ENCODE measurements around the gene USP43.
"Not testable (repeated sequence)": the region's sequence is repeated elsewhere in the genome, so short reads cannot be mapped to it uniquely, and the experiment has no call there.

The USP43 gene

GRCh38 chr17:9628509-9628908 is 16.8 kb upstream of the USP43 start:
- no peak overlapping the region for H3K27ac ChIP-seq (ENCODE audit: low read depth, low read length)
- H3K36me3 ChIP-seq (ENCODE audit: control insufficient read depth in 5 of 5, insufficient read depth in 5 of 5, low read length in 5 of 5), result no peaks in the 10 kb centered on the region
- H3K4me1 ChIP-seq (ENCODE audit: control insufficient read depth in 5 of 5, insufficient read depth in 5 of 5, low read length in 5 of 5), result no peaks in the 10 kb centered on the region
- H3K9me3 ChIP-seq (ENCODE audit: control insufficient read depth in 5 of 5, low read length in 5 of 5), result peaks cover 4 to 15% (median 10%) of the 10 kb centered on the region in 5 donors
- no peak overlapping the region for H3K4me3 ChIP-seq (ENCODE audit: low read depth in 1 of 5, low read length in 5 of 5)
- H3K9ac ChIP-seq (ENCODE audit: low read length in 5 of 5), result no peak overlapping the region
- peaks cover 0 to 2% (median 0%) of the 10 kb centered on the region in 5 donors for H3K27me3 ChIP-seq (ENCODE audit: control insufficient read depth in 5 of 5, insufficient read depth in 4 of 5, low read length in 5 of 5)

- Histone ChIP-seq H3K4me1 (ENCODE audit: control insufficient read depth in 5 of 5, insufficient read depth in 5 of 5, low read length in 5 of 5) (no peaks in the 10 kb centered on the region), H3K27ac (ENCODE audit: low read depth, low read length) (no peak overlapping the region), H3K4me3 (ENCODE audit: low read depth in 1 of 5, low read length in 5 of 5) (no peak overlapping the region), H3K9me3 (ENCODE audit: control insufficient read depth in 5 of 5, low read length in 5 of 5) (no peaks in the 10 kb centered on the region), H3K36me3 (ENCODE audit: control insufficient read depth in 5 of 5, insufficient read depth in 5 of 5, low read length in 5 of 5) (no peaks in the 10 kb centered on the region), H3K9ac (ENCODE audit: low read length in 5 of 5) (no peak overlapping the region), H3K27me3 (ENCODE audit: control insufficient read depth in 5 of 5, insufficient read depth in 4 of 5, low read length in 5 of 5) (peaks cover 0 to 6% (median 3%) of the 10 kb centered on the region in 5 donors)
Observed at GRCh38 chr17:9632741-9633140, 12.6 kb upstream of the USP43 start.

GRCh38 chr17:9635340-9635739 is 10.0 kb upstream of the USP43 start:
- H3K4me3 ChIP-seq (ENCODE audit: low read depth in 1 of 5, low read length in 5 of 5), result no peak overlapping the region
- H3K9ac ChIP-seq (ENCODE audit: low read length in 5 of 5), result no peak overlapping the region
- H3K27ac ChIP-seq (ENCODE audit: low read depth, low read length), result no peak overlapping the region
- peaks cover 0 to under 1% (median 0%) of the 10 kb centered on the region in 5 donors for H3K9me3 ChIP-seq (ENCODE audit: control insufficient read depth in 5 of 5, low read length in 5 of 5)
- H3K4me1 ChIP-seq (ENCODE audit: control insufficient read depth in 5 of 5, insufficient read depth in 5 of 5, low read length in 5 of 5), result no peaks in the 10 kb centered on the region
- H3K36me3 ChIP-seq (ENCODE audit: control insufficient read depth in 5 of 5, insufficient read depth in 5 of 5, low read length in 5 of 5), result no peaks in the 10 kb centered on the region
- H3K27me3 ChIP-seq (ENCODE audit: control insufficient read depth in 5 of 5, insufficient read depth in 4 of 5, low read length in 5 of 5), result peaks cover 0 to 9% (median 3%) of the 10 kb centered on the region in 5 donors

GRCh38 chr17:9636501-9636900 is 8.8 kb upstream of the USP43 start:
- H3K36me3 ChIP-seq (ENCODE audit: control insufficient read depth in 5 of 5, insufficient read depth in 5 of 5, low read length in 5 of 5), result no peaks in the 10 kb centered on the region
- no peak overlapping the region for H3K4me3 ChIP-seq (ENCODE audit: low read depth in 1 of 5, low read length in 5 of 5)
- H3K27me3 ChIP-seq (ENCODE audit: control insufficient read depth in 5 of 5, insufficient read depth in 4 of 5, low read length in 5 of 5), result peaks cover 0 to 12% (median 3%) of the 10 kb centered on the region in 5 donors

GRCh38 chr17:9640388-9640787 is 4.9 kb upstream of the USP43 start:
- not testable (repeated sequence) for H3K36me3 ChIP-seq (ENCODE audit: control insufficient read depth in 5 of 5, insufficient read depth in 5 of 5, low read length in 5 of 5); H3K4me3 ChIP-seq (ENCODE audit: low read depth in 1 of 5, low read length in 5 of 5); H3K27ac ChIP-seq (ENCODE audit: low read depth, low read length); H3K9me3 ChIP-seq (ENCODE audit: control insufficient read depth in 5 of 5, low read length in 5 of 5); H3K9ac ChIP-seq (ENCODE audit: low read length in 5 of 5)
- H3K4me1 ChIP-seq (ENCODE audit: control insufficient read depth in 5 of 5, insufficient read depth in 5 of 5, low read length in 5 of 5), result peaks cover 2 to 10% (median 10%) of the 10 kb centered on the region in 5 donors
- peaks cover 0 to 21% (median 8%) of the 10 kb centered on the region in 5 donors for H3K27me3 ChIP-seq (ENCODE audit: control insufficient read depth in 5 of 5, insufficient read depth in 4 of 5, low read length in 5 of 5)

More at GRCh38 chr17:9636501-9636900, 8.8 kb upstream of the USP43 start:
- Histone ChIP-seq H3K9ac (ENCODE audit: low read length in 5 of 5) (no peak overlapping the region), H3K27ac (ENCODE audit: low read depth, low read length) (no peak overlapping the region), H3K9me3 (ENCODE audit: control insufficient read depth in 5 of 5, low read length in 5 of 5) (peaks cover 0 to 4% (median 0%) of the 10 kb centered on the region in 5 donors), H3K4me1 (ENCODE audit: control insufficient read depth in 5 of 5, insufficient read depth in 5 of 5, low read length in 5 of 5) (no peaks in the 10 kb centered on the region)

GRCh38 chr17:9643611-9644010 is 1.7 kb upstream of the USP43 start:
- Histone ChIP-seq H3K27me3 (ENCODE audit: control insufficient read depth in 5 of 5, insufficient read depth in 4 of 5, low read length in 5 of 5) (peaks cover 9 to 44% (median 20%) of the 10 kb centered on the region in 5 donors), H3K36me3 (ENCODE audit: control insufficient read depth in 5 of 5, insufficient read depth in 5 of 5, low read length in 5 of 5) (no peaks in the 10 kb centered on the region)

GRCh38 chr17:9645851-9646545 is 681 bp downstream of the USP43 start:
- Histone ChIP-seq H3K9ac (ENCODE audit: low read length in 5 of 5) (no peak overlapping the region), H3K4me3 (ENCODE audit: low read depth in 1 of 5, low read length in 5 of 5) (peak overlapping the region in 4 of 5 donors; percentile 42 to 67 (median 60)), H3K36me3 (ENCODE audit: control insufficient read depth in 5 of 5, insufficient read depth in 5 of 5, low read length in 5 of 5) (no peaks in the 10 kb centered on the region), H3K27ac (ENCODE audit: low read depth, low read length) (no peak overlapping the region), H3K9me3 (ENCODE audit: control insufficient read depth in 5 of 5, low read length in 5 of 5) (no peaks in the 10 kb centered on the region), H3K4me1 (ENCODE audit: control insufficient read depth in 5 of 5, insufficient read depth in 5 of 5, low read length in 5 of 5) (peaks cover 2 to 16% (median 15%) of the 10 kb centered on the region in 5 donors), H3K27me3 (ENCODE audit: control insufficient read depth in 5 of 5, insufficient read depth in 4 of 5, low read length in 5 of 5) (peaks cover 9 to 44% (median 19%) of the 10 kb centered on the region in 5 donors)

More at GRCh38 chr17:9643611-9644010, 1.7 kb upstream of the USP43 start:
- H3K4me1 ChIP-seq (ENCODE audit: control insufficient read depth in 5 of 5, insufficient read depth in 5 of 5, low read length in 5 of 5), result peaks cover 2 to 16% (median 15%) of the 10 kb centered on the region in 5 donors
- no peak overlapping the region for H3K4me3 ChIP-seq (ENCODE audit: low read depth in 1 of 5, low read length in 5 of 5)
- no peak overlapping the region for H3K27ac ChIP-seq (ENCODE audit: low read depth, low read length)
- peaks cover 0 to 4% (median 0%) of the 10 kb centered on the region in 5 donors for H3K9me3 ChIP-seq (ENCODE audit: control insufficient read depth in 5 of 5, low read length in 5 of 5)
- H3K9ac ChIP-seq (ENCODE audit: low read length in 5 of 5), result no peak overlapping the region

- Histone ChIP-seq H3K27me3 (ENCODE audit: control insufficient read depth in 5 of 5, insufficient read depth in 4 of 5, low read length in 5 of 5) (peaks cover 9 to 44% (median 17%) of the 10 kb centered on the region in 5 donors), H3K9ac (ENCODE audit: low read length in 5 of 5) (no peak overlapping the region), H3K4me1 (ENCODE audit: control insufficient read depth in 5 of 5, insufficient read depth in 5 of 5, low read length in 5 of 5) (peaks cover 2 to 16% (median 15%) of the 10 kb centered on the region in 5 donors), H3K27ac (ENCODE audit: low read depth, low read length) (no peak overlapping the region), H3K36me3 (ENCODE audit: control insufficient read depth in 5 of 5, insufficient read depth in 5 of 5, low read length in 5 of 5) (no peaks in the 10 kb centered on the region), H3K4me3 (ENCODE audit: low read depth in 1 of 5, low read length in 5 of 5) (no peak overlapping the region), H3K9me3 (ENCODE audit: control insufficient read depth in 5 of 5, low read length in 5 of 5) (no peaks in the 10 kb centered on the region)
Observed at GRCh38 chr17:9646546-9646885, 1.2 kb downstream of the USP43 start.

GRCh38 chr17:9647014-9647413 is 1.7 kb downstream of the USP43 start:
- H3K36me3 ChIP-seq (ENCODE audit: control insufficient read depth in 5 of 5, insufficient read depth in 5 of 5, low read length in 5 of 5), result no peaks in the 10 kb centered on the region
- no peak overlapping the region for H3K27ac ChIP-seq (ENCODE audit: low read depth, low read length)
- H3K27me3 ChIP-seq (ENCODE audit: control insufficient read depth in 5 of 5, insufficient read depth in 4 of 5, low read length in 5 of 5), result peaks cover 9 to 40% (median 17%) of the 10 kb centered on the region in 5 donors
- H3K9ac ChIP-seq (ENCODE audit: low read length in 5 of 5), result no peak overlapping the region
- no peaks in the 10 kb centered on the region for H3K9me3 ChIP-seq (ENCODE audit: control insufficient read depth in 5 of 5, low read length in 5 of 5)
- H3K4me1 ChIP-seq (ENCODE audit: control insufficient read depth in 5 of 5, insufficient read depth in 5 of 5, low read length in 5 of 5), result peaks cover 2 to 16% (median 15%) of the 10 kb centered on the region in 5 donors
- H3K4me3 ChIP-seq (ENCODE audit: low read depth in 1 of 5, low read length in 5 of 5), result no peak overlapping the region

- H3K4me3 ChIP-seq (ENCODE audit: low read depth in 1 of 5, low read length in 5 of 5), result no peak overlapping the region
- H3K27me3 ChIP-seq (ENCODE audit: control insufficient read depth in 5 of 5, insufficient read depth in 4 of 5, low read length in 5 of 5), result peaks cover 11 to 34% (median 17%) of the 10 kb centered on the region in 5 donors
- no peak overlapping the region for H3K27ac ChIP-seq (ENCODE audit: low read depth, low read length)
- H3K9me3 ChIP-seq (ENCODE audit: control insufficient read depth in 5 of 5, low read length in 5 of 5), result no peaks in the 10 kb centered on the region
- H3K36me3 ChIP-seq (ENCODE audit: control insufficient read depth in 5 of 5, insufficient read depth in 5 of 5, low read length in 5 of 5), result no peaks in the 10 kb centered on the region
- peaks cover 2 to 16% (median 15%) of the 10 kb centered on the region in 5 donors for H3K4me1 ChIP-seq (ENCODE audit: control insufficient read depth in 5 of 5, insufficient read depth in 5 of 5, low read length in 5 of 5)
- no peak overlapping the region for H3K9ac ChIP-seq (ENCODE audit: low read length in 5 of 5)
Observed at GRCh38 chr17:9648521-9649110, 3.3 kb downstream of the USP43 start.

Data from subcutaneous abdominal adipose tissue (tissue), 5 donors.